K562 (cell line): Measurements from ENCODE around the gene PPIF. TPM values are rescaled to one million over a fixed set of nuclear protein-coding genes. Genes with fewer than 3 reads are reported as not detected.
A peak's percentile ranks its signal among the peaks of the same experiment; 100 is the strongest.

Source experiments
- BCL6 ChIP-seq: fragments of 250-450 bp; sonication (Bioruptor Pico); IDR thresholded peaks from 2 replicates; pipeline ENCODE4 v1.4.0; 2020
- CBX8 ChIP-seq: fragments of 200-600 bp; sonication (generic); IDR thresholded peaks from 2 replicates; pipeline ENCODE4 v1.6.1; 2012; ENCODE audit warnings: borderline replicate concordance, mixed run types, low read depth, mild to moderate bottlenecking, moderate library complexity, mixed read lengths, low read length, control low read depth, inconsistent platforms; ENCODE audit not compliant: poor library complexity, severe bottlenecking; ENCODE audit errors: extremely low read depth
- DMBX1 ChIP-seq: fragments of 250-450 bp; sonication (Bioruptor Pico); IDR thresholded peaks from 2 replicates; pipeline ENCODE4 v1.8.0; 2022; ENCODE audit warnings: inconsistent platforms, mild to moderate bottlenecking, moderate library complexity, borderline replicate concordance
- ETS1 ChIP-seq: conservative IDR thresholded peaks from 2 replicates; pipeline ENCODE4 v1.6.1; 2011; ENCODE audit warnings: low read depth, mild to moderate bottlenecking, low read length; ENCODE audit not compliant: control insufficient read depth
- FOXO4 ChIP-seq: fragments of 450-650 bp; formaldehyde crosslinking; IDR thresholded peaks from 2 replicates; pipeline ENCODE4 v1.4.0; 2020; ENCODE audit warnings: mild to moderate bottlenecking, moderate library complexity
- MEF2D ChIP-seq: conservative IDR thresholded peaks from 2 replicates; pipeline ENCODE4 v1.6.1; 2016; ENCODE audit warnings: low read depth, missing genetic modification characterization, missing compliant biosample characterization
- NFRKB ChIP-seq: fragments of 450-650 bp; IDR thresholded peaks from 2 replicates; pipeline ENCODE4 v1.6.1; 2016; ENCODE audit warnings: low read depth
- NFXL1 ChIP-seq: fragments of 450-650 bp; formaldehyde crosslinking; IDR thresholded peaks from 2 replicates; pipeline ENCODE4 v1.4.0; 2021; ENCODE audit warnings: mild to moderate bottlenecking
- PTTG1 ChIP-seq: fragments of 450-650 bp; IDR thresholded peaks from 2 replicates; pipeline ENCODE4 v1.6.1; 2016; ENCODE audit warnings: low read depth, mild to moderate bottlenecking, missing genetic modification characterization, missing compliant biosample characterization
- RAD21 ChIP-seq, 2 experiments: fragments of 250-450 bp in 1 of 2; fragments of 450-650 bp in 1 of 2; sonication (Bioruptor Pico) in 1 of 2; formaldehyde crosslinking in 1 of 2; IDR thresholded peaks in 1 of 2; conservative IDR thresholded peaks in 1 of 2; 2 replicates each; pipeline versions ENCODE4 v1.4.0 to v1.8.0; 2020 to 2022; ENCODE audit warnings: mild to moderate bottlenecking in 2 of 2, moderate library complexity in 1 of 2
- RB1 ChIP-seq: fragments of 450-650 bp; IDR thresholded peaks from 2 replicates; pipeline ENCODE4 v1.6.1; 2017; ENCODE audit warnings: low read depth, mild to moderate bottlenecking
- SMAD3 ChIP-seq: fragments of 450-650 bp; formaldehyde crosslinking; conservative IDR thresholded peaks from 2 replicates; pipeline ENCODE4 v1.4.0; 2020; ENCODE audit warnings: mild to moderate bottlenecking
- SMARCA4 ChIP-seq: fragments of 450-650 bp; IDR thresholded peaks from 2 replicates; pipeline ENCODE4 v1.6.1; 2016
- TEAD1 ChIP-seq, 2 experiments: fragments of 450-650 bp in 1 of 2; sonication (generic) in 1 of 2; formaldehyde crosslinking; IDR thresholded peaks; 2 replicates each; pipeline versions ENCODE4 v1.4.0 to v1.8.0; 2020 to 2022; ENCODE audit warnings: mild to moderate bottlenecking in 2 of 2, missing genetic modification reagents in 1 of 2
- TSHZ1 ChIP-seq: fragments of 250-450 bp; sonication (Bioruptor Pico); IDR thresholded peaks from 2 replicates; pipeline ENCODE4 v1.4.0; 2020; ENCODE audit warnings: mild to moderate bottlenecking, moderate library complexity
- ZNF124 ChIP-seq: sonication (generic); formaldehyde crosslinking; IDR thresholded peaks from 2 replicates; pipeline ENCODE4 v1.8.1; 2022; ENCODE audit warnings: missing genetic modification reagents
- ZNF347 ChIP-seq: fragments of 450-650 bp; formaldehyde crosslinking; IDR thresholded peaks from 2 replicates; pipeline ENCODE4 v1.4.0; 2020; ENCODE audit warnings: low read depth, mild to moderate bottlenecking, moderate library complexity
- ZNF57 ChIP-seq: fragments of 450-650 bp; formaldehyde crosslinking; IDR thresholded peaks from 2 replicates; pipeline ENCODE4 v1.4.0; 2020; ENCODE audit warnings: mild to moderate bottlenecking, moderate library complexity
- polyA plus RNA-seq, 8 experiments: library from polyadenylated mRNA; depleted of rRNA in 4 of 8; stranded (reverse) in 5 of 8; unstranded in 3 of 8; fragments of >200 nt; fragmentation: Nextera tagmentation in 2 of 8; fragmentation: Illumina TruSeq in 1 of 8; extraction: Ambion mirVana in 2 of 8; extraction: Trizol in 1 of 8; gene quantifications; 2 replicates each; pipeline versions ENCODE4 v1.2.1 to v1.2.3, GENCODE V29; 2011 to 2014; ENCODE audit warnings: inconsistent platforms in 1 of 8, missing spikeins in 1 of 8
- total RNA-seq, 7 experiments: library from RNA; depleted of rRNA in 6 of 7; stranded (reverse); fragments of >200 nt in 6 of 7; fragmentation: Illumina TruSeq in 2 of 7; extraction: Trizol in 2 of 7; gene quantifications; 2 replicates each; pipeline versions ENCODE4 v1.2.1 to v1.2.3, GENCODE V29; 2011 to 2021; ENCODE audit warnings: low replicate concordance in 1 of 7
- TF ChIP-seq, protein P1 (sequence below), 2 experiments: fragments of 450-650 bp; conservative IDR thresholded peaks; 2 replicates each; pipeline ENCODE4 v1.6.1; 2017; ENCODE audit warnings: mild to moderate bottlenecking in 2 of 2, moderate library complexity in 2 of 2

PPIF gene
- total and polyA plus RNA-seq, 9 of the 15 experiments (the other 6 are each of a cell fraction or from before 2014, with no cell fraction given): 40.9 to 287 (median 117) TPM

DNA sequence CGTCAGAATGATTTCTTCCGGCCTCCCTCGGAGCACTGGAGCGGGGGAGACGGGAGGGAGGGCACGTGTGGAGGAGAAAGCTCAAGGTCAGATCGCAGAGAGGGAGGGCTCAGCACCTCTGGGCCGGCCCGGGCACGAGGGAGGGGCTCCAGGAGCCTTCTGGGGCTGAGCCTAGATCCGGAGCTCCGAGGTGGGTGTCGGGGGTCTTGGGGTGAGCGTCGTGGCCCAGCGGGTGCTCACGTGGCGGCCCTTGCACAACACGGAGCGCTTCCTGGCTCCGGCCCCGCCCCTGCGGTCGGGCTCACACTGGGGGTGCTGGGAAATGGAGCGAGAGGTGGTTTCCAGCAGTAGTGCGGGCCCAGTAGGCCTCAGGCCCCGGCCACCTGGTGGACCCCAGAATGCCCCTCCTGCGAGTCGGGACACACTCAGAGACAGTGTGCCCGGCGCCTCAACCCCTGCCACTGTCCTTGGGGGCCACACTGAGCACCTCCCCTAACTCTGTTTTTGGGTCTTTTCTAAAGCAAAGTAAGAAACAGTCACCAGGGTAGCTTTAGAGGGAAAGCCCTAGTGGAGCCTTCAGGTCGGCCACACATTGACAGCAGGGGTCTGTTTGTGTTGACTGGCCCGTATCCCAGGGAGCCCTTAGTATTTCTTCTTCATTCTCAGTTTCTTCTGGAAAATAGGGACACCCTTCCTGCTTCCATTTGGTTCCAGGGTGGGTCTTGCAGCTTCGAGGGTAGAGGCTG is 798 bp downstream of the PPIF start (continued):
- TF ChIP-seq, protein P1, sequence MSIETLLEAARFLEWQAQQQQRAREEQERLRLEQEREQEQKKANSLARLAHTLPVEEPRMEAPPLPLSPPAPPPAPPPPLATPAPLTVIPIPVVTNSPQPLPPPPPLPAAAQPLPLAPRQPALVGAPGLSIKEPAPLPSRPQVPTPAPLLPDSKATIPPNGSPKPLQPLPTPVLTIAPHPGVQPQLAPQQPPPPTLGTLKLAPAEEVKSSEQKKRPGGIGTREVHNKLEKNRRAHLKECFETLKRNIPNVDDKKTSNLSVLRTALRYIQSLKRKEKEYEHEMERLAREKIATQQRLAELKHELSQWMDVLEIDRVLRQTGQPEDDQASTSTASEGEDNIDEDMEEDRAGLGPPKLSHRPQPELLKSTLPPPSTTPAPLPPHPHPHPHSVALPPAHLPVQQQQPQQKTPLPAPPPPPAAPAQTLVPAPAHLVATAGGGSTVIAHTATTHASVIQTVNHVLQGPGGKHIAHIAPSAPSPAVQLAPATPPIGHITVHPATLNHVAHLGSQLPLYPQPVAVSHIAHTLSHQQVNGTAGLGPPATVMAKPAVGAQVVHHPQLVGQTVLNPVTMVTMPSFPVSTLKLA (conservative IDR thresholded peaks at IDR 0.05): peak; percentile 95 to 97
- TF ChIP-seq TSHZ1 (no peak), MEF2D (tag) (0 out of 2 replicates have a peak, but pooled peaks have one; percentile 23), NFRKB (peak; percentile 89), ZNF347 (CRISPR knock-in tag) (no peak), PTTG1 (no peak), NFXL1 (CRISPR knock-in tag) (no peak), RB1 (peak; percentile 33; the same call in 1 of the 2 replicates), SMAD3 (CRISPR knock-in tag) (no peak), DMBX1 (CRISPR knock-in tag) (peak; percentile 44; the same call in 1 of the 2 replicates), CBX8 (no peak), ZNF57 (CRISPR knock-in tag) (no peak), BCL6 (CRISPR knock-in tag) (no peak), SMARCA4 (no peak), TEAD1 (CRISPR knock-in tag; IDR thresholded peaks at IDR 0.05) (no peak; a peak in 1 of 4 replicates), ZNF124 (CRISPR knock-in tag) (no peak), RAD21 (CRISPR knock-in tag; conservative IDR thresholded peaks at IDR 0.05 in 1 of 2, IDR thresholded peaks at IDR 0.05 in 1 of 2) (peak in 1 of 2 experiments; percentile 6; a peak in 1 of 4 replicates), ETS1 (no peak; the same call in 1 of the 2 replicates), FOXO4 (CRISPR knock-in tag) (0 out of 2 replicates have a peak, but pooled peaks have one; percentile 1)
